Lung (tissue), 12 donors: Measurements from ENCODE around the gene AUTS2. TPM values are rescaled to one million over a fixed set of nuclear protein-coding genes. Genes with fewer than 3 reads are reported as not detected.

Experiments
- ATAC-seq: fragments of 200-7000 bp; cut with Tn5 transposase; one replicate; pipeline ENCODE4 v1.9.1; 2020; ENCODE audit warnings: moderate number of reproducible peaks; ENCODE audit not compliant: insufficient read depth, low FRiP score
- DNase-seq, 3 donors: peaks; one replicate each; pipeline ENCODE4 v3.0.0-alpha.2; 2013 to 2017
- H3K27ac ChIP-seq, 2 donors: one replicate each; pipeline ENCODE4 v1.5.1; 2013; ENCODE audit warnings: mild to moderate bottlenecking in 2 of 2, moderate library complexity in 2 of 2, control low read depth in 1 of 2, inconsistent platforms in 1 of 2, low read depth in 1 of 2, low read length in 1 of 2
- H3K27me3 ChIP-seq, 3 donors: one replicate each; pipeline ENCODE4 v1.5.1; 2013; ENCODE audit warnings: low read length in 2 of 3; ENCODE audit not compliant: control insufficient read depth in 3 of 3, insufficient read depth in 3 of 3
- H3K36me3 ChIP-seq, 4 donors: one replicate each; pipeline ENCODE4 v1.5.1; 2013; ENCODE audit warnings: low read length in 4 of 4, mild to moderate bottlenecking in 1 of 4, moderate library complexity in 1 of 4; ENCODE audit not compliant: control insufficient read depth in 4 of 4, insufficient read depth in 4 of 4
- H3K4me1 ChIP-seq, 5 donors: one replicate each; pipeline ENCODE4 v1.5.1; 2013; ENCODE audit warnings: low read length in 5 of 5, mild to moderate bottlenecking in 2 of 5, moderate library complexity in 1 of 5; ENCODE audit not compliant: control insufficient read depth in 5 of 5, insufficient read depth in 5 of 5
- H3K4me3 ChIP-seq: one replicate; pipeline ENCODE4 v1.5.1; 2013; ENCODE audit warnings: mild to moderate bottlenecking, control low read depth, moderate library complexity
- H3K9ac ChIP-seq, 2 donors: one replicate each; pipeline ENCODE4 v1.5.1; 2013; ENCODE audit warnings: low read length in 2 of 2, control low read depth in 1 of 2; ENCODE audit not compliant: insufficient read depth in 1 of 2
- H3K9me3 ChIP-seq, 4 donors: one replicate each; pipeline ENCODE4 v1.5.1; 2013; ENCODE audit warnings: low read length in 3 of 4, mild to moderate bottlenecking in 1 of 4, moderate library complexity in 1 of 4; ENCODE audit not compliant: control insufficient read depth in 4 of 4, insufficient read depth in 3 of 4
- WGBS, 2 donors: extraction: QIAGEN DNeasy Blood & Tissue Kit; methylation state at CpG; one replicate each; pipeline ENCODE4 v1.1.7; 2013; 5-methylcytosine and 5-hydroxymethylcytosine counted together
- polyA plus RNA-seq, 2 donors: library from polyadenylated mRNA; stranded (reverse); fragments of 200-250 nt; gene quantifications; one replicate each; pipeline ENCODE4 v1.2.1, GENCODE V29; 2013
- total RNA-seq, 2 donors: library from RNA; depleted of rRNA in 1 of 2; stranded (reverse); fragments of >200 nt in 1 of 2; gene quantifications; one replicate each; pipeline ENCODE4 v1.2.1, GENCODE V29; 2014 to 2021
- TF ChIP-seq, protein P1 (sequence below): IDR thresholded peaks from 2 replicates; pipeline ENCODE4 v1.5.1; 2012; ENCODE audit warnings: mild to moderate bottlenecking; ENCODE audit errors: control extremely low read depth, extremely low read depth
- donor health status: control.
- donor health status: control.
- donor health status: Bipolar disorder and iron deficiency.
- donor health status: healthy.
- donor health status: DM: yes; HTN: yes; CAD: no.

The AUTS2 gene
- total and polyA plus RNA-seq, 4 donors: 11.8 to 115 (median 40.6) TPM

- 91 to 96% methylated on average over 5 of the region's 5 CpGs for WGBS, 2 donors
- Histone ChIP-seq H3K36me3 (no peaks in the 10 kb centered on the region), H3K9ac (no peak overlapping the region), H3K9me3 (no peaks in the 10 kb centered on the region), H3K27me3 (no peaks in the 10 kb centered on the region), H3K4me3 (no peak overlapping the region), H3K4me1 (peaks cover 0 to 16% (median 7%) of the 10 kb centered on the region in 5 donors), H3K27ac (no peak overlapping the region)
- ATAC-seq (no peak), DNase-seq (no peak)
- TF ChIP-seq, protein P1, sequence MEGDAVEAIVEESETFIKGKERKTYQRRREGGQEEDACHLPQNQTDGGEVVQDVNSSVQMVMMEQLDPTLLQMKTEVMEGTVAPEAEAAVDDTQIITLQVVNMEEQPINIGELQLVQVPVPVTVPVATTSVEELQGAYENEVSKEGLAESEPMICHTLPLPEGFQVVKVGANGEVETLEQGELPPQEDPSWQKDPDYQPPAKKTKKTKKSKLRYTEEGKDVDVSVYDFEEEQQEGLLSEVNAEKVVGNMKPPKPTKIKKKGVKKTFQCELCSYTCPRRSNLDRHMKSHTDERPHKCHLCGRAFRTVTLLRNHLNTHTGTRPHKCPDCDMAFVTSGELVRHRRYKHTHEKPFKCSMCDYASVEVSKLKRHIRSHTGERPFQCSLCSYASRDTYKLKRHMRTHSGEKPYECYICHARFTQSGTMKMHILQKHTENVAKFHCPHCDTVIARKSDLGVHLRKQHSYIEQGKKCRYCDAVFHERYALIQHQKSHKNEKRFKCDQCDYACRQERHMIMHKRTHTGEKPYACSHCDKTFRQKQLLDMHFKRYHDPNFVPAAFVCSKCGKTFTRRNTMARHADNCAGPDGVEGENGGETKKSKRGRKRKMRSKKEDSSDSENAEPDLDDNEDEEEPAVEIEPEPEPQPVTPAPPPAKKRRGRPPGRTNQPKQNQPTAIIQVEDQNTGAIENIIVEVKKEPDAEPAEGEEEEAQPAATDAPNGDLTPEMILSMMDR: no peak
Observed at GRCh38 chr7:70622936-70623335, 1024.7 kb downstream of the AUTS2 start.

- TF ChIP-seq, protein P1: no peak
- Histone ChIP-seq H3K4me1 (peaks cover 0 to 9% (median 0%) of the 10 kb centered on the region in 5 donors), H3K4me3 (no peak overlapping the region), H3K9me3 (no peaks in the 10 kb centered on the region), H3K27me3 (no peaks in the 10 kb centered on the region), H3K36me3 (no peaks in the 10 kb centered on the region), H3K27ac (no peak overlapping the region), H3K9ac (no peak overlapping the region)
- ATAC-seq (no peak), DNase-seq (no peak)
- WGBS, 2 donors: 89 to 91% methylated on average over 5 of the region's 5 CpGs
Observed at GRCh38 chr7:70624500-70625103, 1026.3 kb downstream of the AUTS2 start.

GRCh38 chr7:70627461-70627860 is 1029.2 kb downstream of the AUTS2 start:
- Histone ChIP-seq H3K4me3 (no peak overlapping the region), H3K4me1 (peaks cover 0 to 30% (median 17%) of the 10 kb centered on the region in 5 donors), H3K27ac (no peak overlapping the region), H3K9me3 (no peaks in the 10 kb centered on the region), H3K27me3 (no peaks in the 10 kb centered on the region), H3K36me3 (no peaks in the 10 kb centered on the region), H3K9ac (no peak overlapping the region)
- peak; percentile 62 to 88 (median 83) for DNase-seq
- 83 to 85% methylated on average over 6 of the region's 6 CpGs for WGBS, 2 donors
- no peak for ATAC-seq
- TF ChIP-seq, protein P1: no peak

DNA sequence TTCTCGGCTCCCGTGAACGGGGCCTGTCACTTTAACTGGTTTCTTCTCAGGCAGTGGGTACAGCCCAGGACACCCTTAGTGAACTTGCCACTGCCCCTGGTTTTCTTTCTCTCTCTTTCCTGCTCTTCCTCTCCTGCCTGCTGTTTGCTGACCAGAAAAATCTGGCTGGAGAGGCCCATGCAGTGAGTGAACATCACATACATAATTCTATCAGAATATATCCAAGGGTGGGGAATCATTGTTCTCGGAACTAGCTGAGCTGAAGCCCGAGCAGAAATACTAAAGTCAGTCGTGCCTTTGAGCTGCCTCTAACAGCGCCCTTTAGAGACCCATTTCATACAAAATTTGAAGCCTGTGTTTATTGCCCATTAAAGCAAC is 1032.2 kb downstream of the AUTS2 start:
- Histone ChIP-seq H3K27me3 (no peaks in the 10 kb centered on the region), H3K9ac (no peak overlapping the region), H3K4me1 (peaks cover 0 to 30% (median 17%) of the 10 kb centered on the region in 5 donors), H3K36me3 (no peaks in the 10 kb centered on the region), H3K27ac (no peak overlapping the region), H3K9me3 (no peaks in the 10 kb centered on the region), H3K4me3 (no peak overlapping the region)
- DNase-seq (peak in 1 of 3 donors; percentile 47), ATAC-seq (no peak)
- TF ChIP-seq, protein P1: no peak
- WGBS, 2 donors: 85 to 92% methylated on average over 7 of the region's 7 CpGs
